ENCODE results near the gene FOLR1.

FOLR1 gene

DNA sequence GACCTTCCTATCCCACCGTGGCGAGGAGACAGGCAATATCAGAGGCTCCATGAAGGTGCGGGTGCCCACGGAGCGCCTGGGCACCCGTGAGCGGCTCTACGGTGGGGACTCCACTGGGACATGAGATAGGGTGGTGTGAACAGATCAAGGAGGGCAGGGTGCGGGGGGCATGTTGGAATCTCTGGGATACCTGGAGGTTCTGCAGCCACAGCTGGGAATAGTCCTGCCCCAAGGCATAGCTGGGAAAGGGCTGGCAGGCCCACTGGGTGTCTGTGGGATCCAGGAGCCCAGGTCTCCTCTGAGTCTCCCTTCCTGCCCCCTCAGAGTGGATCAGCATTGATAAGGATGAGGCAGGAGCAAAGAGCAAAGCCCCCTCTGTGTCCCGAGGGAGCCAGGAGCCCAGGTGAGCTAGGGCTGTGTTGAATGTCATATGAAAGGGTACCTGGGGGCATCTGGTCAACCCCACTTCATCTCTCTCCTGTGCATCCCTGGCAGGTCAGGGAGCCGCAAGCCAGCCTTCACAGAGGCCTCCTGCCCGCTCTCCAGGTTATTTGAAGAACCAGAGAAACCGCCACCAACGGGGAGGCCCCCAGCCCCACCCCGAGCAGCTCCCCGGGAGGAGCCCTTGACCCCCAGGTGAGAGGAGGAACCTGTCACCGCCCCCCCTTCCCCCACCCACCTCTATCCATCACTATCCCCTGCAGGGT lies 43.6 kb downstream of the FOLR1 start:
- no peak for DNase-seq (ENCODE audit: low read depth in 3 of 3)

DNA sequence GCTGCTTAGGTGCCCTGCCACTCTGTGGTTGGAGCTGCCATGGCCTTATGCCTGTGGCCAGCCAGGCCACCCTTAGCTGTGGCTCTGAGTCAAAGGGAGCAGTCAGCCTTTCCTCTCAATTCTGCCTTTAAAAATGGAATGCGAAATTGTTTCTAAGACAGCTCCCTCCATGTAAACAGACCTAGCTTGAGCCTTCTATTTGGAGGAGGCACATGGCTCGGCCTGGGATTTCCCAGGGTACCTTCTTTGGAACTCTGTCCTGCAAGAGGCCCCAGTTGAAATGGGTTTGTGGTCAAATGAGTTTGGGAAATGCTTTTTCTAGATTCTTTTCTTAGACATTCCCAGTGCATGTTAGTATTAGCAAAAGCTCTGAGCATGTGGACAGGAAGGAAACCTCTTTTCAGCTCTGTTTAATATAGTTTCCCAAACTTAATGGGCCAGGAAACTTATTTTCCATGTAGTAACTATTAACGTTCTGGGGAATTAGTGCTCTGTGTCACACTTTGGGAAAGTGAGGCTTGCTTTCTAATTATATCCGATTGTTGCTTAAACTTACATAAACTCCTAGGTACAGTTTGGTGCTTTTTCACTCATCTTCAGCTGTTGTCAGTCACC lies 44.2 kb downstream of the FOLR1 start:
- DNase-seq (ENCODE audit: low read depth in 3 of 3) = no peak

DNA sequence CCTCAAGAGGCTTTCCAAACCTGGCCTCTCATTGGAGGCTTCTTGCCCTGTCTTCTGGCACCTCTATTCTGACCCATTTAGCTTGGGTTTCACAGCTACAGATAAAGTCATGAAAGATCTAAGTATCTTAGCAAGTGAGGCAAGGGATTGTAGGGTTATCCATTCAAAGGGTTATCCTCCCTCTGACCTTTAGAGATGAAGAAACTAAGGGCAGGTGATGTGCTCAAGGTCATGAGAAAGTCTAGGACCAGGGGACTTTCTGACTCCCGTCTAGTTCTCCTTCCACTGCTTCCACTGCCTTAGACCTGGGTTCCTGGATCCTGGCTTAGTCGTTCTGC lies 44.8 kb downstream of the FOLR1 start:
- no peak for DNase-seq (ENCODE audit: low read depth in 3 of 3)

DNA sequence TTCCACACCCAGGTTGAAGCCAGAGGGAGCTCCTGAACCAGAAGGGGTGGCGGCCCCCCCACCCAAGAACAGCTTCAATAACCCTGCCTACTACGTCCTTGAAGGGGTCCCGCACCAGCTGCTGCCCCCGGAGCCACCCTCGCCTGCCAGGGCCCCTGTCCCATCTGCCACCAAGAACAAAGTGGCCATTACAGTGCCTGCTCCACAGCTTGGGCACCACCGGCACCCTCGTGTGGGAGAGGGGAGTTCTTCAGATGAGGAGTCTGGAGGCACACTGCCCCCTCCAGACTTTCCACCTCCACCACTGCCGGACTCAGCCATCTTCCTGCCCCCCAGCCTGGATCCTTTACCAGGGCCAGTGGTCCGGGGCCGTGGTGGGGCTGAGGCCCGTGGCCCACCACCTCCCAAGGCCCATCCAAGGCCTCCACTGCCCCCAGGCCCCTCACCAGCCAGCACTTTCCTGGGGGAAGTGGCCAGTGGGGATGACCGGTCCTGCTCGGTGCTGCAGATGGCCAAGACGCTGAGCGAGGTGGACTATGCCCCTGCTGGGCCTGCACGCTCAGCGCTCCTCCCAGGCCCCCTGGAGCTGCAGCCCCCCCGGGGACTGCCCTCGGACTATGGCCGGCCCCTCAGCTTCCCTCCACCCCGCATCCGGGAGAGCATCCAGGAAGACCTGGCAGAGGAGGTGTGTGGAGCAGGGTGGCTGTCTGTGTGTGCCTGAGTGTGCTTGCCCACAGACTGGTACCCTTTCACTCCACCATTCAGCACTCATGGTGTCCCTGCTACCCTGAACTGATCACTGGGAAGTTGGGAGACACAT lies 45.4 kb downstream of the FOLR1 start:
- DNase-seq (ENCODE audit: low read depth in 3 of 3) = no peak

DNA sequence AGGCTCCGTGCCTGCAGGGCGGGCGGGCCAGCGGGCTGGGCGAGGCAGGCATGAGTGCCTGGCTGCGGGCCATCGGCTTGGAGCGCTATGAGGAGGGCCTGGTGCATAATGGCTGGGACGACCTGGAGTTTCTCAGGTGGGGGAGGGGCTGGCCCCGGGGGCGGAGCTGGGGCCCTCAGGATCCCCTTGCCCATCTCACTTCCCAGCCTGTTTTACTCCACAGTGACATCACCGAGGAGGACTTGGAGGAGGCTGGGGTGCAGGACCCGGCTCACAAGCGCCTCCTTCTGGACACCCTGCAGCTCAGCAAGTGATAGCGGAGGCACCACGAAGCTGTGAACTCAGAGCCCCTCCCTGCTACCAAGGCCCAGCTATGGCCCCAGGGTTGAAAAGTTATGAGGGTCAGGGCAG lies 46.1 kb downstream of the FOLR1 start:
- DNase-seq (ENCODE audit: low read depth in 3 of 3) = no peak

DNA sequence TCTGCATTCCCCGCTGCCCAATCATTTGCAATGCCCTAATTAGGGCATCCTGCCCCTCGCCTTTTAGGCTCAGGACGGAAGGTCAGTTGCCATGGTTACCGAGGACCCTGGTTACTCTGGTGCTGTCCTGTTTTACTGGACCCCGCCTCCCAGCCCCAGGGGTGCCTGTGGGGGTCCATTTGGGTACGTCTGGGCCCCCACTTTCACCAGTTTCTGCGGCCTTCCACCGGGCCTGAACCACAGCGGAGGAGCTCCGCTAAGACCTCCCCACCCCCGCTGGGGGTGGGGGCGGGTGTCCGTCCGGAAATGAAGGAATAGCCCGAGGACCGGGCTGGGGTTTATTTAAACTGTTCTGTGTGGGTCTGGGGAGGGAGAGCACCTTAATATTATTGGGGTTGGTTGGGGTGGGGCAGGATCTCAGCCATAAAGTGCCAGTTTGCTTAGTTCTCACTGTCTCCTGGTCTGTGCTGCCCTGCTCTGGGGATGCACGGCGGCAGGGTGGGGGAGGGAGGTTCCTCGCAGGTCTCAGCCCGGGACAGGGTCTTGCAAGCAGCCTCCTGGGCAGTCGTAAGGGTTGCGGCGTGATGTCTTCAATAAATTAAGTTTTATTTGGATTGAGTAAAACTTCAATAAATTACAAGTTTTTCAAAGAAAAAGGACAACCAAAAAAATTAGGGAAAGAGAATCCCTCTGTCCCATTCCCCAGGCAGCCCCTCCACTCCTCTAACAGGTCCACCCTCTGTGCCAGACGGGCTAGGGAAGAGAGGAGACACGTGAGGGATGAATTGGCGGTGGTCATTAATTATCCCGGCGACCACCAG lies 46.8 kb downstream of the FOLR1 start:
- no peak for DNase-seq (ENCODE audit: low read depth in 3 of 3)

DNA sequence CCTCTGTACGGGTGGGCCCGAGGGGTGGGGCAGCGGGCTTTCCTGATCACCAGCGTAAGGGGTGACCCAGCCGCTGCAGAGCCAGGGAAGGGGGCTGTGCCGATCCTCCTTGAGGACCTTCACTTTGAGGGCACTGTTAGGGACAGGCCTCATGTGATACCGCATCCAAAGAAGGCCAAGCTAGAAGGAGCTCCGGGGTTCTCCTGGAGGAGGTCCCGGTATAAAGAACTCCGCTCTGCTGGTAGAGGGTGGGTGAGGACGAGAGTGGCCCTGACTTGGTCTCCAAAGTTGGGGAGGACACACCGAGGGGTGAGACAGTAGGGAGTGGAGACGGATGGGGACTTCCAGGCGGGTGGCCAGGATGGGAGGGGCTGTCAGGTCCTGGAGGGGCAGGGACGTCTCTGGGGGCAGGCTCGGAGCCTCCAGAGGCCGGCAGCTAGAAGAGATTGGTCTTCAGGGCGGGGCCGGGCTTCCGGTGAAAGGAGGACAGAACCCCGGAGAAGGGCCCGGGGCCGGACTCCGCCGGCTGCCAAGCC lies 47.4 kb downstream of the FOLR1 start:
- no peak for DNase-seq (ENCODE audit: low read depth in 3 of 3)

DNA sequence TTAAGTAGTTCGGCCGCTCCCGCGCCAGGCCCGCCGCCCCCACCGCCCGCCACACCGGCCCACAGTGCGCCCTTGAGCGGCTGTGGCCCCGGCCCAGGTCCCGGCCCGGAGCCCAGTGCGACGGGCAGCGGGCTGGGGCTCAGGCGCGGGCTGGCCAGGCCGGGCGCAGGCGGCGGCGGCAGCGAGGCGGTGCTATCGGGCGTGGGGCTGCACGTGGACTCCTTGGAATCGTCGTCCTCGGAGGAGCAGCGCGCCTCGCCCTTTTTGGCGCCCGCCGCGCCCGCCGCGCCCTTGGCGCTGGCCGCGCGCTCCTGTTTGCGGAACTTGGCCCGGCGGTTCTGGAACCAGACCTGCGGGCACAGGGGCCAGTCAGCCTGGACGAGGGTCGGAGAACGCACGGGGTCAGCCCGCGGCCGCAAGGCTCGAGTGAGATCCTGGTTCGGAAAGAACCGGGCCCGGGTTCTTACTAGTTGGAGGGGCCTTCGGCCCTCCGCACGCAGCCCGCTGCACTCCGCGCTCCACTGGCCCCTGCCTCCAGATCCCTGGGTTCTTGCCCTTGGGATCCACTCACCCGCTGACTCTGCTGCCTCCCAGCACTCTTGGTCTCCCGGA lies 48.0 kb downstream of the FOLR1 start:
- no peak for DNase-seq (ENCODE audit: low read depth in 3 of 3)

DNA sequence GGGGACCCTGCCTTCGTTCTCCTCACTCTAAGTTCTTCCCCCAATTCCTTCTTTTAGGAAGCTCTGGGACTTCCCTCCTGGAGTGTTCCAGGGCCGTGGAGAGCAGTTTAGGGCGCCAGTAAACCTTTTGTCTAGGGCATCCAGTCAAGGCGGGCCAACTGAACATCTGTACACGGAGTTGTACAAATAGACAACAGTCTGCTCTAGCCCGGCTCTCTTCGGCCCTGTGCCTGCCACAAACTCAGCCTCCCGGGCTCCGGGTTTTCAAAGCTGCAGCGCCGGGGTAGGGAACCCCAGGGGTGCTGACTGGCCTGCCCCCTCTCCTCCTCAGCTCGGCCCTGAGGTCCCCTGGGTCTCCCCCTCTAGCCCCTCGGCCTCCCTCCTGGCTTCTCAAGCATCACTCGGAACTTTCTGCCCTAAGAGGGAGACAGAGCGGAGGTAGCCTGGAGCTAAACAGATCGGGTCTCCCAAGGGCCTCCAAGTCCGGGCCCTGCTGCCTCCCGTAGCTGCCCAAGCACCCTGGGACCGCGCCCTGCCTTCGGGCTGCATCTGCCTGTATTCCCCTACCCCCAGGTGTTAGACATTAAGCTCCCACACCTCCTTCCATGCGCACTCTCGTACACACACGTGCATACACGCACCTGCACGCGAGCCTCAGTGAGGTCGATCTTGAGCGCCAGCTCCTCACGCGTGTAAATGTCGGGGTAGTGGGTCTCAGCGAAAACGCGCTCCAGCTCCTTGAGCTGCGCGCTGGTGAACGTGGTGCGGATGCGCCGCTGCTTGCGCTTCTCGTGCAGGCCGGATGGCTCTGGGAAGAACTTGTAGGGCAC lies 48.7 kb downstream of the FOLR1 start:
- no peak for DNase-seq (ENCODE audit: low read depth in 3 of 3)

DNA sequence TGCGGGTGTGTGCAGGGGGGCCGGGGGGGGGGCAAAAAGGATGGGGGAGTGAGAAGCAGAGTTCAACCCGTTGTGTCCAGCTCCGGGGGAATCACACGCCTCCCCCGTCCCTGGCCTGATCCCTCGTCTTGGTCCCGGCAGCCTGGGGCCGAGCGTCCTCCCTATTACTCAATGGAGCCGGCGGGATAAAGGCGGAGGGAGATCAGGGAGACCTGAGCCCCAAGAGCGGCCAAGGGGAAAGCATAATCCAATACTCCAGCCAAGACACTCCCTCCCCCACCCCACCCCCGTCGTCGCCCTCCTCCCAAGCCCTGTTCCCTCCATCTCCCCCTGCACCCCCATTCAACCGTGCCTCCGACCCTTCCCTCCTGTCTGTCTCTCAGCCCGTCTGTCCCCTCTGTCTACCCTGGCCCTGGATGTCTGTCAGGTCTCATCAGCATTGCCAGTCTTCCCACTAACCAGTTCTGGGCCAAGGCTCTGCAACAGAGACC lies 49.4 kb downstream of the FOLR1 start:
- DNase-seq (ENCODE audit: low read depth in 3 of 3) = no peak

DNA sequence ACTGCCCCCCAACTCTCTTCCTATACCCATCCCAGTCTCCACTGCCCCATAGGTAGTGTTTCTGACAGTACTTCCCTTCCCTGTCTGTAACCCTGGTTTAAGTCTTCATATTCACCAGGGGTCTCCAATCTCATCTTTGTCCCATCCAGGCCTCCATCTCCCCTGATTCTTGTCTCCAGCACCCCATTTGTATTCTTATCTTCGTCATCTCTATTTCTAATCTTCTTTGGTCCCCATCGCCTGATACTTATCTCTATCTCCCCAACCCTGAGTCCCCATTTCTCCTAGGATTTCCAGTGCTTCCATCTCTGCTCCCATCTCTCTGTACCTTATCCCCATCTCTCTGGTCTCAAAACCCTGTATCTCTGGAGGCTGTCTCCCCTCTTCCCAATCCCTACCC lies 50.2 kb downstream of the FOLR1 start:
- DNase-seq (ENCODE audit: low read depth in 3 of 3) = no peak

DNA sequence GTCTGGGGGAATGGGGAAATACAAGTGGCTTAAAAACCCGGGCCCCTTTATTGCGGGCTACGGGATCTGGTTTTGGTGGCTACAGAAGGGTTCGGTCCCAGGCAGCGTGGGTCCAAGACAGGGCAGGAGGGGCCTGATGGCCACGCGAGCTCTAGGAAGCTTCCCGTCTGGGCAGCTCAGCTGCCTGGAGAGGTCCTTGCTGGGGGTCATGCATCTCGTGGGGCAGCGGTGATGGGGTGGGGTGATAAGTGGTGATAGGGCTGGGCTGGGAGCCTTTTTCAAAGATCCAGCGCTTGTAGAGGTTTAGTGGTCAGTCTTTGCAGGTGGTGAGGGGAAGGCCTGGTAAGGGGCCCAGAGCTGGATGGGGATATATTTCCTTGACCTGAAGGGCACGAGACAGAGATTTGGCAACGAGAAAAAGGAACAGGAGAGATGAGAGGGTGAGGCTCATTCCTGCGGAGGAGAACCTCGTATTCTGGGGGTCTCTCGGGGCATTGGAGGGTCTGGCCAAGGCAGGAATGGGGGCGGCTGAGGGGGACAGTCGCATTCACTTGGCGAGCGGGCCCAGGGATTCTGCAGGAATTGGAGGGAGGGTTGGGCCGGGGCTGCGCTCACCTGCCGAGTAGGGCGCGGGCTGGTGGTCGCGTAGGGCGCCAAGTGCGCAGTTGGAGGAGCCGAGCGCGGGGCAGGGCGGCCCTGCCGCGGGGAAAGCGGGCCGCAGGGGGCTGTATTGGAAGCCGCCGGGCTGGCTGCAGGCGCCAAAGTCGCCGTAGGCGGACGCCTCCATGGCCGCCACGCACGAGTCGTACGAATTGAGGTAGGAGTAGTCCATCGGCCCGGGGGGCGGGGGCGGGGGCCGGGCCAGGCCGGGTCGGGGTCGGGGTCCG lies 51.5 kb downstream of the FOLR1 start:
- no peak for DNase-seq (ENCODE audit: low read depth in 3 of 3)

DNA sequence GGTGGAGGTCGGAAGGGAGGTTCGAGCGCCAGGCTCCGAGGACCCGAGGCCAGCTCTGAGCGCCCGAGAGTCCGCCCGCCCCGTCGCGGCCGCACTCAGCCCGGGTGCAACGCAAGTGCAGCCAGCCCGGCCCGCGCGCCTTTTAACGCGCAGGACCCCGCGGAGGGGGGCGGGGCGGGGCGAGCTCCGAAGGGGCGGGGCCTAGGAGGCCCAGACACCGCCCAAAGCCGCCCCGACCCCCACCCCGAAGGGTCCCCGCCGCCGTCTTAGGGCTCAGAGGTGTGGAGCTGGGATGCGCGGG lies 52.1 kb downstream of the FOLR1 start, which contains the start of gene PHOX2A:
TSS of gene PHOX2A (minus strand) at position 117 of the 301 bp plus-strand sequence. CDS start 172 bp downstream, outside the sequence.
- no peak for DNase-seq (ENCODE audit: low read depth in 3 of 3)

DNA sequence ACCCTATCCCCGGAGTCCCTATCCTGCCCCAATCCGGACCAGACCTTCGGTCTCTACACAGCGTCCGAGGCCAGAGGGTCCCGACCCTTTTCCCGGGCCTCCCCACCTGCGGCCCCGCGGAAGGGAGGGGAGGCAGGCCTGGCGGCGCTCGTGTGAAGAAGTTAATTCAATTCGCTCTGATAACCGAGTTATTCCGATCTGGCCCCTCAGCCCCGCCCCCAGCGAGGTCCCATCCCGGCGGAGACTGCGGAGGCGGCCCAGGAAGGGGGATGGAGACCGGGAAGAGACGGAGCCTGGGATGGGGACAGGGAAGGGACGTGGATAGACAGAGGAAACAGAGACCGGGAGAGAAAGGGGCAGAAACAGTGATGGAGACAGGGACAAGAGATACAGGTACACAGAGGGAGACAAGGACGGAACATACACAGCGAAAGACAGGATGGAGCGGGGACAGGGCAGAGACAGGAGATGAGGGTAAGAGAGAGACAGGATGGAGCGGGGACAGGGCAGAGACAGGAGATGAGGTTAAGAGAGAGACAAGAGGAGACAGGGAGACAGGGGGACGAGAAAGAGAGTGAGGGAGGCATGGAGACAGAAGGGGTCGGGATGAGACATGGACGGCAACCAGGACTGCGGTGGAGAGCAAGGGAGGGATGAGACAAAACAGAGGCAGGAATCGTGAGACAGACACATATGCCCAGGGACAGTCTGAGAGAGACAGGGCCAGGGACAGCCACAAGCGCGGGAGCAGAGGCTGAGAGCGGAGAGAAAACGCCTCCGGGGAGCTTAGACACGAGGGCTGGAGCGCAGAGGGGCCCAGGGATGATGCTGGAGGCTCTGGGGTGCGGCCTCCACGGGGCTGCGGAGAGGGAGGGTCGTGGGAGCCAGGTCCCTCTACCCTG lies 52.7 kb downstream of the FOLR1 start:
- DNase-seq (ENCODE audit: low read depth in 3 of 3) = no peak

DNA sequence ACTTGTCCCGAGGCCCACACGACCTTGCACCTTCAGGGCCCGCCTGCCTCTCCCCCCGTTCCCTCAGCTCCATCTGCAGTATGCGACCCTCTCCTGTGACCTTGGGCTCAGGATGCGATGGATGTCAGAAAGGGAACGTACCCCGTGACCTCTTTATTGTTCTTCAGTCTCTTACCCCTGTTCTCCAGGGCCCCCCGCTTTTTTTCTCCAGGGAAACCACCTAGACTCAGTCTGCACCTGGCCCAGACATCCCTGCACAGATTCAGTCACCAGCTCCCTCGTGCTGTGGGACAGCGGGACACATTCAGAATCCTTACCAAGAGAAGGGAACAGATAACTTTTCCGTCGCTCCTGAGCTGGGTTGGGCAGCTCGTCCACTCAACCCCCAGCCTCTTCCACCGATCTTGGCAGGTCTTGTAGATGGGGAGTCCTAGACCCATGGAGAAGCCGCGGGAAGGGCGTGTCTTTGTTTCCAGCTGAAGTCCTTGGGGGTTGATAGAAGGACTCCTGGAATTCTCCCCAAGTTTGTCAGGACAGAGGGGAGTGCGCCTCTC lies 53.4 kb downstream of the FOLR1 start:
- DNase-seq (ENCODE audit: low read depth in 3 of 3) = no peak
